Amygdala (tissue), 56 donors: ENCODE results near the gene ATG4A.
A peak's percentile ranks its signal among the peaks of the same experiment; 100 is the strongest.

ENCODE experiments used
- DNase-seq, 56 donors: peaks; one replicate each; lab custom pipeline; 2025; lab: John Stamatoyannopoulos, UW

ATG4A gene, protein sequence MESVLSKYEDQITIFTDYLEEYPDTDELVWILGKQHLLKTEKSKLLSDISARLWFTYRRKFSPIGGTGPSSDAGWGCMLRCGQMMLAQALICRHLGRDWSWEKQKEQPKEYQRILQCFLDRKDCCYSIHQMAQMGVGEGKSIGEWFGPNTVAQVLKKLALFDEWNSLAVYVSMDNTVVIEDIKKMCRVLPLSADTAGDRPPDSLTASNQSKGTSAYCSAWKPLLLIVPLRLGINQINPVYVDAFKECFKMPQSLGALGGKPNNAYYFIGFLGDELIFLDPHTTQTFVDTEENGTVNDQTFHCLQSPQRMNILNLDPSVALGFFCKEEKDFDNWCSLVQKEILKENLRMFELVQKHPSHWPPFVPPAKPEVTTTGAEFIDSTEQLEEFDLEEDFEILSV

DNA sequence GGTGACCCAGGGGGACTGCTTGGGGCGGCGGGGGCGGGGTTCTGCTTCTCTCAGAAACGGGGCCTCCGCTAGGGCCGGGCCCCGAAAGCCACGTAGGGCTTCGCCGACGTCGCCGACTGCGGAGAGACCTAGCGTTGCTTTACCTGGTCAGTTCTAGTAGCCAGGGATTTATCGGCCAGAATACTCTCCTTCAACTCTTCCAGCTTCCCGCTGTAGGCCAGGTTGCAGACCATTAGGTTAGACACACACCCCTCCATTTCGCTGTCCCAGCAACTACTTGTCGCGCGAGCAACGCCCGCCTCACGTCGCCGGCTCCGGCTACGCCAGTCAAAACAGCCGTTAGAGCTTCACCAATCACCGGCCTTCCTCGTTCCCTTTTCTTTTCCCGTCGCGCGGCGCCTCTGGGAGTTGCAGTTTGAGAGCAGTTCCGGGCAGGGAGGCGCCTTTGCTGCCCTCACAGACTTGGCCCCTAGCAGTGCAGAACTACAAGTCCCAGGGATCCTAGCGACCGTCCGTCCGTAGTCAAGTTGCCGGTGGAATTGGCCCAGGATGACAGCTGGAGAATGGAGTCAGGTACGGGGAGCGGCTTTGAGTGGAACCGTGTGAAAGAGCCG is at the start of gene ATG4A, which contains the start of gene PSMD10:
TSS of gene ATG4A (plus strand) at position 515 of the 614 bp plus-strand sequence. CDS start at position 564, 49 bp downstream.
TSS of gene PSMD10 (minus strand) at position 279 of the 614 bp plus-strand sequence. CDS start at position 257, 22 bp downstream.
- peak; percentile 15 to 95 (median 87) for DNase-seq

DNA sequence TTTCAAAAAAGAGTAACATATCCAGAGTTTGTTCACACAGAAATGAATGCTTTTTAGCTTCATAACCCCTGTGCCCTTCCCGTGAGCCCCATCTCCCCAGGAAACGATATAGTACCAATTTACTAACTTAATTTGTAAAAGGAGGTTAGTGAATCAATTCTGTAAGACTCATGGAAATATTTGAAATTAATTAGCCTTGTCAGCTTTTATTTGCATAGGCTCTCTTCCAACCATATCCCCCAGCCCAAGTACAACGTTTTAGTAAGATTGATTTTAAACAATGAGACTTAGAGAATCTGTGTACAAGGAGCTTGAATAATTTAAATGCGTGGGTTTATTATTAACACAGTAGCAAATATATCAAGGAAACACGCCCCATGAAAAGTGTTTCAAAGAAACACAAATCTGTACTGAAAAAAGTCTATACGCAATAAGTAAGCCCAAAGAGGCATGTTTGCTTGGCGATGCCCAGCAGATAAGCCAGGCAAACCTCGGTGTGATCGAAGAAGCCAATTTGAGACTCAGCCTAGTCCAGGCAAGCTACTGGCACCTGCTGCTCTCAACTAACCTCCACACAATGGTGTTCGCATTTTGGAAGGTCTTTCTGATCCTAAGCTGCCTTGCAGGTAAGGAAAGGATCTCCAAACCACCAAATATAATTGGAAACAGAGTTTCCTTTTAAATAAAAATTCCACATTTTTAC is 46.9 kb upstream of the ATG4A start, which contains the start of gene VSIG1:
TSS of gene VSIG1 (plus strand) at position 512 of the 703 bp plus-strand sequence. CDS start at position 578, 66 bp downstream.
- no peak for DNase-seq

DNA sequence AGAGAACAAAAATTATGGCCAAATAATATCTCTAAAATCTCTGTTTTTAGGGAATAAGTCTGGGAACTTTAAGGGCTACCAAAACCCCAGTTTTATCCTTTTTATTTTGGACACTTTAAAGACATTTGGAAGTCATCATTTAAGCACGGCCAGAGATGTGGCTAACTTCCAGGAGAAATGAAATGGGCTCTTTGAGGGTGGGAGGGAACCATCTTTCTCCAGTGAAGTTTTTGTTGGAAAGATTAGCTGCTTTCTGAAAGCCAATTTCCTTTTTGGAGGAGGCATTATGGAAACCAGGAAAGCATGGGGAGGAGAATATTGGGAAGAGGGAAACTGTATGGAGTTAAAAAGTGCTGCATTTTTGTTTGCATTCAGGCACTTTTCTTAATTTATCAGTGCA is 41.9 kb upstream of the ATG4A start:
- DNase-seq, result no peak

DNA sequence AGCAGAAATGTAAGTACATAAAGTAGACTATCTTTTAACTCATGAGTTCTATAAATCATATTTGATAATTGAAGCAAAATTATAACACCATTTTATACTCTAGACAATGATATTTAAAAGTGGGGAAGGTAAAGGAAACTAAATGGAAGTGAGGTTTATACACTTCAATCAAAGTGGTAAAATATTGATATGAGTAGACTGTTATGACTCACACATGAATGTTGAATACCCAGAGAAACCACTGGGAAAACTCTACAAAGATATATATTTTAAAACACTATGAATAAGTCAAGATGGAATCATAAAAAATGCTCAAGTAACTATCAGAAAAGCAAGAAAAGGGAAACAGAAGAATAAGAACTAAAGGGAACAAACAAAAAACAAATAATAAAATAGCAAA is 38.4 kb upstream of the ATG4A start:
- DNase-seq, result no peak

DNA sequence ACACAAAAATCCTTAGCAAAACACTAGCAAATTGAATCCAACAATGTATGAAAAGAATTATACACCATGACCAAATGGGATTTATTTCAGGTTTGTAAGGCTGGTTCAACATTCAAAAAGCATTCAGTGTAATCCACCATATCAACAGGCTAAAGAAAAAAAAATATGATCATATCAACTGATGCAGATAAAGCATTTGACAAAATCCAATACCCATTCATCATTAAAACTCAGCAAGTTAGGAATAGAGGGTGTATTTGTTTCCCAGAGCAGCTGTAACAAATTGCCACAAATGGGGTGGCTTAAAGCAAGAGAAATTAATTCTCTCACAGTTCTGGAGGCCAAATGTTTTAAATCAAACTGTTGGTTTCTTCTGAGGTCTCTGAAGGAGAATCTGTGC is 36.0 kb upstream of the ATG4A start:
- no peak for DNase-seq

DNA sequence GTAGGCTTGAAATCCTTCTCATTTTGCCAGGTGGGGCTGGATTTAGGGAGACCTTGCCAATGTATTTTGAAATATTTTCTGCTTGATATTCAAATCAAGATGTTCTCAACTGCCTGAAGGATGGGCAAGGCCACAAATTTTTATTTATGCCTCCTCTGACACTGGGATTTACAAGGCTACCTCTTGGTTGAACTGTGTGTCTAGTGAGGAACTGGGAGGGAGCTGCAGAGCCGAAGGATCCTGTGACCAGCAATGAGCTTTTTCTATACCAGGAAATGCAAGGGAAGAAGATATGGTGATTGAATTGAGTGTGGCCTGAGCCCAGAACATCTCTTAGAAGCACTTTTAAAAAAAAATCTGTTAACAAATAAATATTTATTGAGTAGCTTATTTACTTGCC is 31.8 kb upstream of the ATG4A start:
- DNase-seq, result no peak

DNA sequence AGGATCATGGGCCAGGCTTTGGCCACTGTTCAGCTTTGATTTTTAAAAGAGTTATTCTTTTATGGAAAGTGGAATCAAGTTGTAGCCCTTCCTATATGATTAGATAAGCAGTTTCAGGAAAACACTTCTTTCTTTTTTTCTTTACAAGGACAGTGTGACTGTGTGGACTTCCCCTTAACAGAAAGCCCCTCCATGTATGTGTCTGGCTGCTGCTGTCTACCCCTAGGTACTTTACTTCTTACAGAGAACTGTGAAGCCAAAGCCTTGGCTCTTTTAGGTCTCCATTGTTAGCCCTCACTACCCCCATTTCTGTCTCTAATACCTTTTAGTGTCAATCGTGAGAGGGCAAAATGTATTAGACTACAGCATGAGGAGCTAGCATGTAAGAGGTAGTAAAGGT is 27.6 kb upstream of the ATG4A start:
- no peak for DNase-seq

DNA sequence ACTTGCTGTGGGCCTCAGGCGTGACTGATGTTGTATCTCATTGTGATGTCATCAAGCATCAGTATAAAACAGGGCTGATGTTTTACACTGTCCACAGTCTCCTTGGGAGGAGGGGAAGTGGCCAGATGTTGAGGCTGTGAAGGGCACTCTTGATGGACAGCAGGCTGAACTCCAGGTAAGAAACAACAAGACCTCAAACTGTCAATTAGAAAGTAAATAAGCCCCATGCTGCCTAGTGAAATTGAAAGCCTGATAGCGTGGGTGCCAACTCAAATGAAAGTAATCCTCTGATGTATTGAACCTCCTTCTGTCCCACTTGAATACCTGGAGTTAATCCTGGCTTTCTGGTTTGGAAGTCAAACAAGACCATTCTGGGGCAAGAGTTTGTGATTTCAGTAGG is 27.0 kb upstream of the ATG4A start:
- no peak for DNase-seq

DNA sequence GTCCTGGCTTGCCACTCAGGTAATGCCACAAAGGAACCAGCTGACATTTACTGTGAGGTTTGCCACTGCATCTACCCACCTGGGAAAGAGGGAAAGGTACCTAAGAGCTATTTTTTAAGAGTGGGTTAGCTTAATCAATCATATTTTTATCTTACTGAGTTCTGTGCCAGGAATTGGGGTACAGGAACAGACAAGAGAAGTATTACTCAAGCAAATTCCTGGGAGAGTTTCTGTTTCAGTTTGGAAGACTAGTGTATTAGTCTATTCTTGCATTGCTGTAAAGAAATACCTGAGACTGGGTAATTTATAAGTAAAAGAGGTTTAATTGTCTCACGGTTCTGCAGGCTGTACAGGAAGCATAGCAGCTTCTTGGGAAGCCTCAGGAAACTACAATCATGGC is 23.5 kb upstream of the ATG4A start:
- DNase-seq, result no peak

DNA sequence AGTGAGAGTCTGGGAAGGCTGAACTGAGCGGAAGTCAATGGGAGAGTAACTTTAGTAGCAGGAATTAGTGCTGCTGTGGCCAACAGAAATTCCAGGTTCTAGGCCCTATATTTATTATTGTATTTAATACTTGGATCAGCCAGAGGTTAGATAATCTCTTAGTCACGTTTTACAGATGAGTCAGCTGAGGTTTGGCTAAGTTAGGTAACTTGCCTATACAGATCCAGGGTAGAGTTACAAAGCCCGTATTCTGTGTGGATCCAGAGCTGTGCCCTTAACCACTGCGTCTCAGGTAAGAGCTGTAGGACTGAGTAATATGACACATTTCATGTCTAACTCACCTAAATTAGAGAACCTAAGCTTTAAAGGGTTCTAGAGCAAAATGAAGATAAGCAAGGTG is 20.7 kb upstream of the ATG4A start:
- no peak for DNase-seq

DNA sequence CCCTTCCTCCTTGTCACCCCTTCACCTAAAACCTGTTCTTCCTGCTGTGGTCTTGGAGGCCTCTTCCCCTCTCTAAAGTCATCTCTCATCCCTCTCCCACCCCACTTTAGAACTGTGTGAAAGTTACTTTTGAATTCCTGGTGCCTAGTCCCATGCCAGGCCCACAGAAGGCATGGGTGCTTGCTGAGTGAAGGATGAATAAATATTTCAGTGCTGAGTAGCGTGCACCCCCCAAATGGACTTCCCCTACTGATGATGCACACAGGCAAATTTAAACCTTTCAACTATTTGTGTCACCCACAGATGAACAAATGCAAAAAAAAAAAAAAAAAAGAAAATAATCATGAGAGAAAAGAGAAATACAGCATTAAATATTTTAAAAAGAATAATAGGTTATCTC is 20.0 kb upstream of the ATG4A start:
- no peak for DNase-seq

DNA sequence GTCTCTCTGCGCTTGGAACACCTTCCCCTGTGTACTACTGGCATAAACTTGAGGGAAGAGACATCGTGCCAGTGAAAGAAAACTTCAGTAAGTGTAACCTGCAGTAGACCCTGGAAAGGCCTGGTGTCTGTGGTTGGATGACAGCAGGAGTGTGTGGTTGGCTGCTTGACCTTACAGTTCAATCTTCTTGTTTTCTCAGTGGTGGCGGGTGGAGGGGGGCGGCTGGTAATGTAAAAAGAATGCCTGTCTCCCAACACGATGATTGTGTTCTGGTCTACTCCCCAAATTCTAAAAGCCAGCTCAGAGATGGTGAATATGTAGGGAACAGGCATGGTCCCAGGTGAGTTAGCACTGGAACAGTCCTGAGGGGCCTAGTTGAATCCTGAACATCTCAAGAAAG is 18.8 kb upstream of the ATG4A start:
- DNase-seq, result no peak

DNA sequence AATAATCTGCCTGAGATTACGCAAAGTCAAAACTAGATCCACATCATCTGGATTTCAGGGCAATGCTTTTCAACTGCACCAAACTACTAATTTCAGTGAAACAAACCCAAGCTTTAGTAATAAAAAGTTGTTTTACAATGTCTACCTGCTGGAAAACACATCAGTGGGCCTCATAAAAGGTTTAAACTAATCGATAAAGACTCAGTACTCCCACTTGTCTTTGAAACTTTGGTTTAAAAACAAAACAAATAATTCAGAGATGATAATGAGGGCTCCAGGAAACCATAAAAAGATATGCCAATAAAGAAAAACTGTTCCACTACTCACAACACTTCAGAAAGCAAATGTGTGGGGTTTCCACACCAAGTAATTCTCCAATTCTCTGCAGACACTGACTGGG is 10.5 kb upstream of the ATG4A start:
- DNase-seq, result no peak

DNA sequence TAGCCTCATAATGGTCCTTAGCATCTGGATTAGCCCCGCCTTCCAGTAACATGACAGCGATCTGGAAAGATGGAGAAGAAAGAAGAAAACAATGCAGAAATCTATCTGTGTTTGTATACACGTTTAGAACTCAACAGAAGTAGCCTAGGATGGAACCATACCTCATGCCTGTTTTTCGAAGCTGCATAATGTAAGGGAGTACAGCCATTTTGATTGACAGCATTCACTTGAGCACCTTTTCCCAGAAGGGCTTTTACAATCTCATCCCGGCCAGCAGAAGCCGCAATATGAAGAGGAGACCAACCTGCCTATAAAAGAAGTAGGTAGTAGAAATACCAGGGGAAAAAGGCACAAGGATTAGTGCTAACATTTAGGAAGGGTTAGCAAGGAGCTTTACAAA is 3.8 kb upstream of the ATG4A start:
- no peak for DNase-seq

DNA sequence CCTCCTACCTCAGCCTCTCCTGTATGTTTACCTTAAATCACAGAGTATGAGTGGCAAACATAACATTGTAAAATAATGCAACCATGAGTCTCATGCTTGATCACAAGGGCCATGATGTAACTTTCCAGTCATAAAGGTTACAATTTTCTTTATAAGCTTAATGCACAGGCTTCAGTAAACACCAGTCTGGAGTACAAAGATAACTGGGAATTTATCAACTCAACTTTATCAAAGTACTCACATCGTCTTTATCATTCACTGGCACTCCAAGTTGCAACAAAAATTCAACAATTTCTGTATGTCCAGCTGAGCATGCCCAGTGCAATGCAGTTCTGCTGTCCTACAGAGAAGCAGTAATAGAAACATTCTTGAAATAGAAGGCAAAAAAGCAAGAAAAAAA is 3.1 kb upstream of the ATG4A start:
- no peak for DNase-seq

DNA sequence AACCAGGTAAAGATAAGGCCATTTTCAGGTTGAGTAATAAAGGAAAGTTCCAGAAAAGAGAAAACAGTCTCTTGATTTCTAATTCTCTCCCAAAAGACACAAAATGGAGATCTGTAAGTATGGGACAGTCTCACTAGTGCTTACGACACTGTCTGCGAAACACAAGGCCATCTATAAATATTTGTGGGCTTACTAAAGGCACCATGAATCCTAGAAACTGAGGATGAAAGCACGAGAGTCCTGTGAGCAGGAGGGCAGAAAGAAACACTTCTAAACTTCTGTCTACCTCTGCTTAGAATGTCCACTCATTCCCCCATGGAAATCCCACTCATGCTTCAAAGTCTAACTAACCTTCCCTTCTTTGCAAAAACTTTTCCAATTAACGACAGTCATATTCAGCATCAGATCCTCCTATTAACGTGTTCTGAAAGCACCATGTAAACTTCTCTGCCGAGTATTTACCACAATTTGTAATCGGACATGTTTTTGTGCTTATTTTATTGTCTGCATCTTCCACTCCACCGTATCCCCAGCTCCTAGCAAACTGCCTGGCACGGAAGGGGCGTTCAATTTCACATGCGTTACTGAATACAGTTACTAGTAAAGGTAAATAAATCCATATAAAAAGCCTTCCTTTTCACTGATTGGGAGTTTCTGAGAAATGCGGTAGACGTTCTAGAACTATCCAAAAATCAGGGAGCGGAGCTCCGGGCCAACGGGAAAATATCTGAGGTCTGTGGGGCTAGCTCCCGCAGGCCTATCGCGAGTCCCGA is 901 bp upstream of the ATG4A start:
- DNase-seq, result peak in 1 of 56 donors; percentile 7

DNA sequence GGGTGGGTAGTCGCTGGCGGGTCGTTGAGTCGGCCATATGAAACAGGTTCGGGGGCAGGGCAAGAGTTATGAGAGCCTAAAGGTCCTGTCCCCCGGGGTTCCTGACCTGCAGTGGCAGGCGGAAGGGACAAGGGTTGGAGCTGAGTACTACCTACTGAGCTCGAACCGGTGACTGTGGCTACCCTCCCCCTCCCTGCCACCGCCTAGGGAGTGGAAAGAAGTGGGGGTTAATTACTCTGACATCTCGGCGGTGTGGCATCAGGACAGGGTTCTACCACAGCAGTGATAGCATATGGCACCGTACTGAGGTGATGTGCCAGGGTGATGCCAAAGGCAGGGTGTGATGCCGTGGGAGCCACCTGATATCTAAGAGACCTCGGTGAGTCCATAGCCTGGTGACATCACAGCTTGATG is 307 bp downstream of the ATG4A start:
- peak in 3 of 56 donors; percentile 17 to 55 (median 21) for DNase-seq

DNA sequence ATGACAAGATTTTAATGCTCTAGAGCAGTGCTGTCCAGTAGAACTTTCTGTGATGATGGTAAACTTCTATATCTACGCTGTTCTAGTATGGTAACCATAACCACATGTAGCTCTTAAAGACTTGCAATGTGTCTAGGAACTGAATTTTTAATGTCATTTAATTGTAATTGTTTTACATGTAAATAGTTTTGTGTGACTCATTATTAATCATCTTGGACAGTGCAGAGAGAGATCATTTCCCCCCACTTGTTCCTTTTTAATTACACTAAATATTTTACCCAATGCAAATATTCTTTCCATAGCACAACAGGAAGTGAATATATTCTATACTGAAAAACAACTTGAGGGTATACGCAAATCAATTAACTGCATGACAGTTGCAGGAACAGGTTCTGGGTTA is 5.8 kb downstream of the ATG4A start:
- no peak for DNase-seq

DNA sequence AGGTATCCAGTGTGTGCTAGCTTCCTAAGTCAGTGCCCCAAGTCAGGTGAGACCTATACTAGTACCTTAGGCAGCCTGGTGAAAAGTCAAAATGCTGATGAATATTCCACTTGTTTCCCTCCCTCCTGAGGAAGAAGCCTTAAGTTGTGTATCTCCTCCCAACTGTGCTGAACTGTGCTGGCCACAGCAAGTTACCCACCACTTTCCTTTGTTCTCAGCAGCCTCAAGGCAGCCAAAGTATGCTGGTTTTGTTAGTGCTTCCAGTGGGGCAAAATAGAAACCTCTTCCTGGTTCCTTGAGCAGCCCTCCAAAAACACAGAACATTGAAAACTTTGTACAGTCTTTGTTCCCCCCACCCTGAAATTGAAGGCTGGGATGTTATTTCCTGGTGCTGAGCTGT is 13.9 kb downstream of the ATG4A start:
- DNase-seq, result no peak

DNA sequence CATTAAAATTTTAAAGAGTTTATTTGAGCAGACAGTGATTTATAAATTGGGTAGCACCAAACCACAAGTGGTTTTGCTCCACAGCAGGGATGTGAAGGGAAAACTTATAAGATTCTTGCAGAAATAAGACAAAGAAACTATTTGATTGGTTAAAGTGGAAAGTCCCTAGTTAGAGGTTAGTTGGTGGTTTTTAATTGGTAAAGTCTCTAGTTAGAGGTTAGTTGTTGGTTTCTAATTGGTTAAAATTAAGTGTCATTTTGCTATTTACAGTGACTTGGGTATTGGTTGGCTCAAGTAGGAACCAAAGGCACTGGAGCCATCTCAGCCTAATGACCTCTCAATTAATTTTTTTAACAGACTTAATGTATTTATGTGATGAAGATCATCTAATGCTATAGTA is 23.0 kb downstream of the ATG4A start:
- DNase-seq, result no peak

DNA sequence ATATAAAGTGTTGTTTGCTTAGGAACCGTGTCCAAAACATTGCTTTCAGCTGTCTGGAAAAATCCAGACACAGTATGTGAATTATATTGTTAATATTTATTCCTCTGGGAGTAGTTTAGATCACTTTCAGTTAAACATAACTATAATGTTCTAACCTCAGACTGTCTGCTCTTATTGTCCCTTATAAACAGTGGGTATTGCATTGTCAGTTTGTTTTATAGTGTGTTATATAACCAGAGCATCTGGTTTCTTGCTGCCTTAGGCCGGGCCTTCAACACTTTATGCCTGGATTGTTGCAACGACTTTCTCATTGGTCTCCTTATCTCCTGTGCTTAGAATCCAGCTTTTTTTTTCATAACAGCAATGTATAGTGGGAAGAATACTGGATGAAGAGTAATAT is 26.4 kb downstream of the ATG4A start:
- DNase-seq, result no peak
